H1 (cell line): ENCODE measurements around the gene PRKACA. TPM values are rescaled to one million over a fixed set of nuclear protein-coding genes. Genes with fewer than 3 reads are reported as not detected.

Source experiments
- BACH1 ChIP-seq: IDR thresholded peaks from 2 replicates; pipeline ENCODE4 v1.6.1; 2012; ENCODE audit warnings: low read length, improper control_type of control experiment
- CTCF ChIP-seq, 3 experiments: IDR thresholded peaks; 1 replicate in 2 of 3; 2 replicates in 1 of 3; pipeline versions ENCODE4 v1.5.1 to v1.6.1; 2011; ENCODE audit warnings: low read length in 3 of 3, mild to moderate bottlenecking in 3 of 3, inconsistent platforms in 2 of 3, low read depth in 1 of 3, moderate library complexity in 1 of 3; ENCODE audit not compliant: insufficient read depth in 1 of 3; ENCODE audit errors: control extremely low read depth in 1 of 3
- MAX ChIP-seq: IDR thresholded peaks from 2 replicates; pipeline ENCODE4 v1.6.1; 2012; ENCODE audit warnings: inconsistent platforms
- TBP ChIP-seq: IDR thresholded peaks from 2 replicates; pipeline ENCODE4 v1.6.1; 2011; ENCODE audit warnings: low read depth, low read length, improper control_type of control experiment
- TEAD4 ChIP-seq: IDR thresholded peaks from 2 replicates; pipeline ENCODE4 v1.6.1; 2012; ENCODE audit warnings: low read depth, low read length, inconsistent platforms, mixed read lengths
- polyA plus RNA-seq, 7 experiments: library from polyadenylated mRNA; depleted of rRNA in 3 of 7; stranded (reverse) in 5 of 7; unstranded in 2 of 7; fragments of >200 nt in 5 of 7; fragments of 200-250 nt in 2 of 7; gene quantifications; 1 replicate in 5 of 7; 2 replicates in 1 of 7; 4 replicates in 1 of 7; pipeline versions ENCODE4 v1.2.1 to v1.2.3, GENCODE V29; 2011 to 2013; ENCODE audit warnings: missing spikeins in 2 of 7, mixed read lengths in 2 of 7
- total RNA-seq: library from RNA; stranded (reverse); fragmentation: NEBNext Ultra II Directional; extraction: Animal tissue kit (Norgen Biotek cat#: 25700); gene quantifications from 2 replicates; pipeline ENCODE4 v1.2.1, GENCODE V29; 2021

Gene PRKACA
- total and polyA plus RNA-seq, 2 of the 8 experiments (the other 6 are each of a cell fraction or from before 2014, with no cell fraction given) = 14.2 to 48.2 TPM

- no peak for TF ChIP-seq CTCF (IDR thresholded peaks at IDR 0.05; ENCODE audit: control extremely low read depth in 1 of 3, insufficient read depth in 1 of 3, low read depth in 1 of 3, low read length in 3 of 3)
- no peak for TF ChIP-seq TEAD4
- TF ChIP-seq TBP = no peak
- TF ChIP-seq MAX = no peak
- TF ChIP-seq BACH1 = no peak
These were observed 22.4 kb upstream of the PRKACA start (continued) for GRCh38 chr19:14139944-14140343.
